ENCODE results near the gene SRP14.
"Not testable (repeated sequence)": the region's sequence is repeated elsewhere in the genome, so short reads cannot be mapped to it uniquely, and the experiment has no call there.

SRP14 gene

GRCh38 chr15:40008061-40008765 is 30.8 kb downstream of the SRP14 start:
- no peak overlapping the region for H3K9ac ChIP-seq
- peaks cover 9 to 20% (median 14%) of the 10 kb centered on the region in 11 experiments for H3K9me3 ChIP-seq (replicated peaks in 1 of 11)
- no peak overlapping the region for H3K27ac ChIP-seq
- no peaks in the 10 kb centered on the region for H3K4me1 ChIP-seq
- no peak overlapping the region for H3K4me3 ChIP-seq
- H3K4me2 ChIP-seq = no peak overlapping the region
- TF ChIP-seq Cebpa-rat (IDR thresholded peaks at IDR 0.05) = no peak
- H4K20me1 ChIP-seq = no peaks in the 10 kb centered on the region
- H3K27me3 ChIP-seq = no peaks in the 10 kb centered on the region
- H3K36me3 ChIP-seq = peaks cover 89 to 100% (median 95%) of the 10 kb centered on the region in 11 experiments

- no peak for TF ChIP-seq Cebpa-rat (IDR thresholded peaks at IDR 0.05)
- Histone ChIP-seq H3K36me3 (peaks cover 77 to 99% (median 93%) of the 10 kb centered on the region in 11 experiments), H4K20me1 (no peaks in the 10 kb centered on the region), H3K9ac (no peak overlapping the region), H3K9me3 (replicated peaks in 1 of 11) (peaks cover 0 to 5% (median 0%) of the 10 kb centered on the region in 11 experiments; a peak in 3 of 22 replicates), H3K4me2 (no peak overlapping the region), H3K4me1 (no peaks in the 10 kb centered on the region), H3K4me3 (no peak overlapping the region), H3K27me3 (no peaks in the 10 kb centered on the region), H3K27ac (no peak overlapping the region)
Measured at GRCh38 chr15:40006646-40007045, 32.3 kb downstream of the SRP14 start.

- peaks cover 77 to 99% (median 93%) of the 10 kb centered on the region in 11 experiments for H3K36me3 ChIP-seq
- no peaks in the 10 kb centered on the region for H4K20me1 ChIP-seq
- no peak overlapping the region for H3K4me3 ChIP-seq
- H3K4me2 ChIP-seq = no peak overlapping the region
- H3K9me3 ChIP-seq (replicated peaks in 1 of 11) = no peaks in the 10 kb centered on the region
- no peaks in the 10 kb centered on the region for H3K4me1 ChIP-seq
- H3K27ac ChIP-seq = no peak overlapping the region
- H3K27me3 ChIP-seq = no peaks in the 10 kb centered on the region
- no peak overlapping the region for H3K9ac ChIP-seq
- TF ChIP-seq Cebpa-rat (IDR thresholded peaks at IDR 0.05) = no peak
Measured at GRCh38 chr15:40006003-40006402, 33.0 kb downstream of the SRP14 start.

GRCh38 chr15:40003116-40003916 is 35.7 kb downstream of the SRP14 start:
- peaks cover 57 to 95% (median 78%) of the 10 kb centered on the region in 11 experiments for H3K36me3 ChIP-seq
- no peaks in the 10 kb centered on the region for H3K9me3 ChIP-seq (replicated peaks in 1 of 11)
- H3K4me2 ChIP-seq = no peak overlapping the region
- TF ChIP-seq Cebpa-rat (IDR thresholded peaks at IDR 0.05) = no peak
- no peaks in the 10 kb centered on the region for H3K27me3 ChIP-seq
- no peak overlapping the region for H3K4me3 ChIP-seq
- no peak overlapping the region for H3K9ac ChIP-seq
- H4K20me1 ChIP-seq = no peaks in the 10 kb centered on the region
- no peaks in the 10 kb centered on the region for H3K4me1 ChIP-seq
- H3K27ac ChIP-seq = no peak overlapping the region

- H3K27me3 ChIP-seq = no peaks in the 10 kb centered on the region
- H3K4me3 ChIP-seq = no peak overlapping the region
- H3K36me3 ChIP-seq = peaks cover 48 to 95% (median 75%) of the 10 kb centered on the region in 11 experiments
- no peak overlapping the region for H3K4me2 ChIP-seq
- no peak overlapping the region for H3K9ac ChIP-seq
- no peaks in the 10 kb centered on the region for H4K20me1 ChIP-seq
- H3K4me1 ChIP-seq = no peaks in the 10 kb centered on the region
- no peaks in the 10 kb centered on the region for H3K9me3 ChIP-seq (replicated peaks in 1 of 11)
- H3K27ac ChIP-seq = no peak overlapping the region
- no peak for TF ChIP-seq Cebpa-rat (IDR thresholded peaks at IDR 0.05)
Measured at GRCh38 chr15:40002295-40002694, 36.7 kb downstream of the SRP14 start.

GRCh38 chr15:39999538-40000200 is 39.3 kb downstream of the SRP14 start:
- H3K4me3 ChIP-seq = no peak overlapping the region
- TF ChIP-seq Cebpa-rat (IDR thresholded peaks at IDR 0.05) = no peak
- no peak overlapping the region for H3K9ac ChIP-seq
- no peaks in the 10 kb centered on the region for H3K27me3 ChIP-seq
- no peaks in the 10 kb centered on the region for H3K9me3 ChIP-seq (replicated peaks in 1 of 11)
- no peaks in the 10 kb centered on the region for H3K4me1 ChIP-seq
- no peak overlapping the region for H3K27ac ChIP-seq
- H3K4me2 ChIP-seq = no peak overlapping the region
- H3K36me3 ChIP-seq = peaks cover 43 to 95% (median 75%) of the 10 kb centered on the region in 11 experiments
- H4K20me1 ChIP-seq = no peaks in the 10 kb centered on the region

GRCh38 chr15:39998511-39999077 is 40.4 kb downstream of the SRP14 start:
- Histone ChIP-seq H4K20me1 (no peaks in the 10 kb centered on the region), H3K9ac (no peak overlapping the region), H3K27ac (no peak overlapping the region), H3K27me3 (no peaks in the 10 kb centered on the region), H3K4me2 (no peak overlapping the region), H3K36me3 (peaks cover 43 to 95% (median 75%) of the 10 kb centered on the region in 11 experiments), H3K9me3 (replicated peaks in 1 of 11) (no peaks in the 10 kb centered on the region), H3K4me1 (no peaks in the 10 kb centered on the region), H3K4me3 (no peak overlapping the region)
- TF ChIP-seq Cebpa-rat (IDR thresholded peaks at IDR 0.05) = no peak

- H3K36me3 ChIP-seq = peaks cover 45 to 95% (median 76%) of the 10 kb centered on the region in 11 experiments
- H3K27ac ChIP-seq = no peak overlapping the region
- no peak overlapping the region for H3K4me2 ChIP-seq
Measured at GRCh38 chr15:39997639-39998038, 41.3 kb downstream of the SRP14 start.

GRCh38 chr15:39997031-39997430 is 42.0 kb downstream of the SRP14 start:
- no peaks in the 10 kb centered on the region for H3K4me1 ChIP-seq
- TF ChIP-seq Cebpa-rat (IDR thresholded peaks at IDR 0.05) = no peak

More at GRCh38 chr15:39997639-39998038, 41.3 kb downstream of the SRP14 start:
- Histone ChIP-seq H3K9me3 (replicated peaks in 1 of 11) (no peaks in the 10 kb centered on the region), H3K27me3 (no peaks in the 10 kb centered on the region), H3K4me1 (no peaks in the 10 kb centered on the region), H3K9ac (no peak overlapping the region), H4K20me1 (no peaks in the 10 kb centered on the region), H3K4me3 (no peak overlapping the region)
- TF ChIP-seq Cebpa-rat (IDR thresholded peaks at IDR 0.05) = no peak

GRCh38 chr15:39996228-39996627 is 42.8 kb downstream of the SRP14 start:
- not testable (repeated sequence) for H3K27ac ChIP-seq, H3K4me1 ChIP-seq
- peaks cover 51 to 96% (median 77%) of the 10 kb centered on the region in 11 experiments for H3K36me3 ChIP-seq

More at GRCh38 chr15:39997031-39997430, 42.0 kb downstream of the SRP14 start:
- Histone ChIP-seq H3K4me3 (no peak overlapping the region), H3K9ac (no peak overlapping the region), H3K27me3 (no peaks in the 10 kb centered on the region), H4K20me1 (no peaks in the 10 kb centered on the region), H3K36me3 (peaks cover 50 to 95% (median 76%) of the 10 kb centered on the region in 11 experiments), H3K4me2 (no peak overlapping the region), H3K9me3 (replicated peaks in 1 of 11) (no peaks in the 10 kb centered on the region), H3K27ac (no peak overlapping the region)

GRCh38 chr15:39992953-39993352 is 46.0 kb downstream of the SRP14 start:
- not testable (repeated sequence) for H3K4me1 ChIP-seq; H3K9ac ChIP-seq; H3K27me3 ChIP-seq; H3K4me3 ChIP-seq; H3K9me3 ChIP-seq (replicated peaks in 1 of 11); H3K27ac ChIP-seq; H4K20me1 ChIP-seq; H3K4me2 ChIP-seq
- peaks cover 76 to 100% (median 95%) of the 10 kb centered on the region in 11 experiments for H3K36me3 ChIP-seq

More at GRCh38 chr15:39996228-39996627, 42.8 kb downstream of the SRP14 start:
- H4K20me1 ChIP-seq; H3K9ac ChIP-seq; H3K4me3 ChIP-seq; H3K27me3 ChIP-seq; H3K9me3 ChIP-seq (replicated peaks in 1 of 11); H3K4me2 ChIP-seq: not testable (repeated sequence)
